Astrocyte (in vitro differentiated cells and primary cell): ENCODE results near the gene USP35. TPM values are rescaled to one million over a fixed set of nuclear protein-coding genes. Genes with fewer than 3 reads are reported as not detected.

Source experiments
- DNase-seq: peaks from one replicate; pipeline ENCODE4 v3.0.0-alpha.2; 2010; ENCODE audit warnings: low read depth
- FAIRE-seq: peaks from 2 replicates; lab custom pipeline; 2011; peaks lifted over from hg19 to GRCh38; lab: Jason Lieb, UNC
- H2AFZ ChIP-seq: 2 replicates; pipeline ENCODE4 v1.6.0; 2012; ENCODE audit warnings: low read depth, low read length, inconsistent platforms
- H3K27ac ChIP-seq: 2 replicates; pipeline ENCODE4 v1.5.1; 2011; ENCODE audit warnings: low read depth, low read length, inconsistent platforms
- H3K27me3 ChIP-seq: 2 replicates; pipeline ENCODE4 v1.6.0; 2011; ENCODE audit warnings: low read length, inconsistent platforms; ENCODE audit not compliant: insufficient read depth
- H3K36me3 ChIP-seq: 2 replicates; pipeline ENCODE4 v1.5.1; 2011; ENCODE audit warnings: low read length, inconsistent platforms; ENCODE audit not compliant: insufficient read depth
- H3K4me1 ChIP-seq: 2 replicates; pipeline ENCODE4 v1.5.1; 2011; ENCODE audit warnings: low read length, inconsistent platforms; ENCODE audit not compliant: insufficient read depth
- H3K4me2 ChIP-seq: 2 replicates; pipeline ENCODE4 v1.6.0; 2012; ENCODE audit warnings: low read length, inconsistent platforms
- H3K4me3 ChIP-seq: 2 replicates; pipeline ENCODE4 v1.5.1; 2011; ENCODE audit warnings: low read depth, mild to moderate bottlenecking, low read length, inconsistent platforms; ENCODE audit not compliant: insufficient read depth
- H3K79me2 ChIP-seq: 2 replicates; pipeline ENCODE4 v1.6.0; 2012; ENCODE audit warnings: mild to moderate bottlenecking, low read length, inconsistent platforms; ENCODE audit not compliant: insufficient read depth
- H3K9ac ChIP-seq: 2 replicates; pipeline ENCODE4 v1.6.0; 2012; ENCODE audit warnings: mild to moderate bottlenecking, low read length, inconsistent platforms
- H3K9me3 ChIP-seq: 2 replicates; pipeline ENCODE4 v1.5.1; 2012; ENCODE audit warnings: low read depth, mild to moderate bottlenecking, low read length, inconsistent platforms; ENCODE audit not compliant: insufficient read depth
- H4K20me1 ChIP-seq: 2 replicates; pipeline ENCODE4 v1.6.0; 2012; ENCODE audit warnings: low read length, inconsistent platforms; ENCODE audit not compliant: insufficient read depth
- H3K27ac Mint-ChIP-seq: one replicate; pipeline ENCODE4 v1.8.0; 2021; ENCODE audit warnings: mild to moderate bottlenecking, mixed read lengths; ENCODE audit not compliant: unreplicated experiment
- H3K27me3 Mint-ChIP-seq: one replicate; pipeline ENCODE4 v1.8.0; 2021; ENCODE audit warnings: low read depth, mixed read lengths; ENCODE audit not compliant: unreplicated experiment
- H3K36me3 Mint-ChIP-seq: one replicate; pipeline ENCODE4 v1.8.0; 2021; ENCODE audit warnings: low read depth, mixed read lengths; ENCODE audit not compliant: unreplicated experiment
- H3K4me1 Mint-ChIP-seq: one replicate; pipeline ENCODE4 v1.8.0; 2021; ENCODE audit warnings: low read depth, mixed read lengths; ENCODE audit not compliant: unreplicated experiment
- H3K4me3 Mint-ChIP-seq: one replicate; pipeline ENCODE4 v1.8.0; 2021; ENCODE audit warnings: mild to moderate bottlenecking, moderate library complexity, mixed read lengths; ENCODE audit not compliant: unreplicated experiment
- H3K9me3 Mint-ChIP-seq: one replicate; pipeline ENCODE4 v1.8.0; 2021; ENCODE audit warnings: mild to moderate bottlenecking, mixed read lengths; ENCODE audit not compliant: unreplicated experiment
- EZH2 ChIP-seq: IDR thresholded peaks from 2 replicates; pipeline ENCODE4 v1.6.1; 2012; ENCODE audit warnings: mild to moderate bottlenecking, low read length, inconsistent platforms; ENCODE audit not compliant: insufficient read depth
- total RNA-seq: library from RNA; stranded (reverse); gene quantifications from 2 replicates; pipeline ENCODE4 v1.2.1, GENCODE V29; 2021
- TF ChIP-seq, protein P1 (sequence below): IDR thresholded peaks from 2 replicates; pipeline ENCODE4 v1.5.1; 2011; ENCODE audit warnings: low read depth, mild to moderate bottlenecking, inconsistent platforms, low read length, moderate library complexity; ENCODE audit not compliant: insufficient read depth

Gene USP35
- total RNA-seq, 1 donor from 2014 or later: 16.2 TPM

DNA sequence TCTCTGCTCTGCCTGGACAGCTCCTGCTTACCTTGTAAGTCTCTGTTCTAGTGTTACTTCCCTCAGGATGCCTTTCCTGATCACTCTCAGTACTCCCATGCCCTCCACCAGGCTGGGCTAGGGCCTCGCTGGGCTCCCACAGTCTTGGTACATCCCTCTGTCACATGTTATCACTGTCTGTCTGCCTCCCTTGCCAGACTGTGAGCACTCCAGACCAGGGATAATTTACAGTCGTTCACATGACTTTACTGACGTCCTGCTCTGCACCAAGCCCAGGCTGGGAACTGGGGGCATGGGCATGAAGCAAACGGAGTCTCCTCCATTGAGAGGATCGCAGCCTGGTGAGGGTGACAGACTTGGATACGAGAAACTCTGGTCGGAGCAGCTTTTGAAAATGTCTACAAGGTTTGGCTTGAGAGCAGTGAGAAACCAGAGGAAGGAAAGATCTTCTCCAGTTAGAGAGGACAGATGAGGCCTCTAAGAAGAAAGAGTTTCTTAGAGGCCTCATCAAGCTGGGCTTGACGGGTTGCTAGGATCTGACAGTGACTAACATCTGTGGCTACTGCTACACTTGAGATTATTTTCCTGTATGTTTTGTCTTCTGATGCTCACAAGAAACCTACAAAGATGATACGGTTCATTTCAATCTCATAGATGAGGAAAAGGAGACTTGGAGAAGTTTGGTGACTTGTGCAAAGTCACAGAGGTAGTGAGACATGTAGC lies 12.5 kb downstream of the USP35 start:
- TF ChIP-seq, protein P1, sequence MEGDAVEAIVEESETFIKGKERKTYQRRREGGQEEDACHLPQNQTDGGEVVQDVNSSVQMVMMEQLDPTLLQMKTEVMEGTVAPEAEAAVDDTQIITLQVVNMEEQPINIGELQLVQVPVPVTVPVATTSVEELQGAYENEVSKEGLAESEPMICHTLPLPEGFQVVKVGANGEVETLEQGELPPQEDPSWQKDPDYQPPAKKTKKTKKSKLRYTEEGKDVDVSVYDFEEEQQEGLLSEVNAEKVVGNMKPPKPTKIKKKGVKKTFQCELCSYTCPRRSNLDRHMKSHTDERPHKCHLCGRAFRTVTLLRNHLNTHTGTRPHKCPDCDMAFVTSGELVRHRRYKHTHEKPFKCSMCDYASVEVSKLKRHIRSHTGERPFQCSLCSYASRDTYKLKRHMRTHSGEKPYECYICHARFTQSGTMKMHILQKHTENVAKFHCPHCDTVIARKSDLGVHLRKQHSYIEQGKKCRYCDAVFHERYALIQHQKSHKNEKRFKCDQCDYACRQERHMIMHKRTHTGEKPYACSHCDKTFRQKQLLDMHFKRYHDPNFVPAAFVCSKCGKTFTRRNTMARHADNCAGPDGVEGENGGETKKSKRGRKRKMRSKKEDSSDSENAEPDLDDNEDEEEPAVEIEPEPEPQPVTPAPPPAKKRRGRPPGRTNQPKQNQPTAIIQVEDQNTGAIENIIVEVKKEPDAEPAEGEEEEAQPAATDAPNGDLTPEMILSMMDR: no peak
- Mint-ChIP-seq H3K36me3 (peaks cover 28% of the 10 kb centered on the region), H3K27ac (no peak overlapping the region), H3K4me1 (peaks cover 10% of the 10 kb centered on the region), H3K27me3 (no peaks in the 10 kb centered on the region), H3K9me3 (no peaks in the 10 kb centered on the region), H3K4me3 (no peak overlapping the region)
- Histone ChIP-seq H3K27ac (no peak overlapping the region), H3K79me2 (peaks cover 7% of the 10 kb centered on the region), H3K9me3 (no peaks in the 10 kb centered on the region), H3K4me3 (no peak overlapping the region), H3K9ac (no peak overlapping the region), H4K20me1 (peaks cover 75% of the 10 kb centered on the region), H2AFZ (no peak overlapping the region), H3K4me2 (no peak overlapping the region), H3K4me1 (no peaks in the 10 kb centered on the region), H3K27me3 (no peaks in the 10 kb centered on the region), H3K36me3 (peaks cover 10% of the 10 kb centered on the region)
- FAIRE-seq: no peak
- DNase-seq: no peak

DNA sequence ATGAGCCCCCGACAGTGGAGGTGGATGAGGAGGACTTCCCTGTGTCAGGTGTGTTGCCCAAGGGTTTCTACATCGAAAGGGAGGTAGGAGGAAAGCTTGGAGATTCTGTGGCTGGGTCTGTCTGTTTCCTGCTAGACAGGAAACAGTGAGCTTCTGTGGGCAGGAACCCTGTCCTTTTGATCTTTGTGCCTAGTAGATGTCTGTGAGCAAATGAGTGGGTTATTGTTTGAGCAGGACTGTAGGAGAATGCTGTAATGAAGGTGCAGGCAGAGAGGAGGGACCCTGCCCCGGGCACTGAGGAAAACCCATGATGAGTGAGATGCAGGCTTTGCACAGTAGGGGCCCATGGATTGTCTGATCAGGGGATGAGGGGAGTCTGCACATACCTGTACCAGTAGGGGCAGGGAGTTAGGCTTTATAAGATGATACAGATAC lies 14.0 kb downstream of the USP35 start:
- peaks cover 73% of the 10 kb centered on the region for H4K20me1 ChIP-seq
- H3K79me2 ChIP-seq: peaks cover 5% of the 10 kb centered on the region
- no peak overlapping the region for H3K27ac Mint-ChIP-seq
- no peak for TF ChIP-seq EZH2
- TF ChIP-seq, protein P1: no peak
- no peaks in the 10 kb centered on the region for H3K27me3 ChIP-seq
- no peaks in the 10 kb centered on the region for H3K9me3 ChIP-seq
- no peak overlapping the region for H3K4me3 Mint-ChIP-seq
- peaks cover 10% of the 10 kb centered on the region for H3K36me3 ChIP-seq
- no peaks in the 10 kb centered on the region for H3K9me3 Mint-ChIP-seq
- H2AFZ ChIP-seq: no peak overlapping the region
- no peak overlapping the region for H3K4me2 ChIP-seq
- peaks cover 31% of the 10 kb centered on the region for H3K36me3 Mint-ChIP-seq
- FAIRE-seq: no peak
- H3K4me3 ChIP-seq: no peak overlapping the region
- DNase-seq: no peak
- H3K27ac ChIP-seq: no peak overlapping the region
- no peaks in the 10 kb centered on the region for H3K27me3 Mint-ChIP-seq
- peaks cover 10% of the 10 kb centered on the region for H3K4me1 Mint-ChIP-seq
- no peaks in the 10 kb centered on the region for H3K4me1 ChIP-seq
- H3K9ac ChIP-seq: no peak overlapping the region

DNA sequence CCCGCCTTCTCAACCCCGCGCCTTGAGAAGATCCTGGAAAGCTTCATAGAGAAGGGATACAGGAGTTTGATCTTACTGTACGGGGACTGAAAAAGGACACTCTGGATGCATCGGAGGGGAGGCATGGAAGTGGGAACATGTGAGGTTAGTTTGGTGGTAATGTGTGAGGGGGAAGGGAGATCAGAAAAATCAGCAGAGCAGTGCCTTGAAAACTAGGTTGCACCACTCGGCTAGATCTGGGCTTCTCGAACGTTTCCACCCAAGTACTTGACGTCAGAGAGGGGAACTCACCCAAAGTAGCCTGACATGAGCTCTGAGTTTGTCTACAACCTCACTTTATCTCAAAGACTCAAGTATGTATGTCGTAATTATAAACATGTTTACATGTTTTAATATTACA lies 14.5 kb downstream of the USP35 start:
- H3K9me3 Mint-ChIP-seq: peaks cover 1% of the 10 kb centered on the region
- Histone ChIP-seq H3K4me2 (no peak overlapping the region), H3K27ac (no peak overlapping the region), H3K79me2 (peaks cover under 1% of the 10 kb centered on the region), H2AFZ (no peak overlapping the region), H3K9ac (no peak overlapping the region), H3K27me3 (no peaks in the 10 kb centered on the region), H3K36me3 (peaks cover 10% of the 10 kb centered on the region), H3K4me1 (no peaks in the 10 kb centered on the region), H3K4me3 (no peak overlapping the region), H3K9me3 (no peaks in the 10 kb centered on the region), H4K20me1 (peaks cover 73% of the 10 kb centered on the region)
- FAIRE-seq (no peak), DNase-seq (no peak)
- H3K36me3 Mint-ChIP-seq: peaks cover 35% of the 10 kb centered on the region
- no peak for TF ChIP-seq EZH2
- TF ChIP-seq, protein P1: no peak
- H3K4me1 Mint-ChIP-seq: peaks cover 12% of the 10 kb centered on the region
- H3K4me3 Mint-ChIP-seq: no peak overlapping the region
- H3K27me3 Mint-ChIP-seq: no peaks in the 10 kb centered on the region
- no peak overlapping the region for H3K27ac Mint-ChIP-seq
